ENCODE measurements around the gene MAOB. TPM values are rescaled to one million over a fixed set of nuclear protein-coding genes. Genes with fewer than 3 reads are reported as not detected.

MAOB gene
- total RNA-seq, 1 donor from 2014 or later, result under 0.01 TPM

GRCh38 chrX:43840265-43840664, 42.0 kb downstream of the MAOB start:
- H3K4me3 ChIP-seq (ENCODE audit: low read depth, low read length), result no peak overlapping the region
- no peak for TF ChIP-seq CTCF (IDR thresholded peaks at IDR 0.05; ENCODE audit: insufficient read depth, low read length, severe bottlenecking)
- peak; percentile 43 for DNase-seq (ENCODE audit: low read depth)
- no peaks in the 10 kb centered on the region for H3K36me3 ChIP-seq (ENCODE audit: control insufficient read depth, insufficient read depth, low read length)
- FAIRE-seq, result no peak
- no peaks in the 10 kb centered on the region for H3K27me3 ChIP-seq (ENCODE audit: control insufficient read depth, insufficient read depth, low read length)

- FAIRE-seq (no peak), DNase-seq (ENCODE audit: low read depth) (peak; percentile 36)
- no peaks in the 10 kb centered on the region for H3K27me3 ChIP-seq (ENCODE audit: control insufficient read depth, insufficient read depth, low read length)
- H3K36me3 ChIP-seq (ENCODE audit: control insufficient read depth, insufficient read depth, low read length), result no peaks in the 10 kb centered on the region
- TF ChIP-seq CTCF (IDR thresholded peaks at IDR 0.05; ENCODE audit: insufficient read depth, low read length, severe bottlenecking), result peak; percentile 29
- no peak overlapping the region for H3K4me3 ChIP-seq (ENCODE audit: low read depth, low read length)
Observed at GRCh38 chrX:43836435-43837184, 45.6 kb downstream of the MAOB start.

- FAIRE-seq, result no peak
- no peak for TF ChIP-seq CTCF (IDR thresholded peaks at IDR 0.05; ENCODE audit: insufficient read depth, low read length, severe bottlenecking)
- no peak for DNase-seq (ENCODE audit: low read depth)
- Histone ChIP-seq H3K36me3 (ENCODE audit: control insufficient read depth, insufficient read depth, low read length) (no peaks in the 10 kb centered on the region), H3K27me3 (ENCODE audit: control insufficient read depth, insufficient read depth, low read length) (no peaks in the 10 kb centered on the region), H3K4me3 (ENCODE audit: low read depth, low read length) (no peak overlapping the region)
Observed at GRCh38 chrX:43835559-43835958, 46.7 kb downstream of the MAOB start.

- Histone ChIP-seq H3K27me3 (ENCODE audit: control insufficient read depth, insufficient read depth, low read length) (no peaks in the 10 kb centered on the region), H3K36me3 (ENCODE audit: control insufficient read depth, insufficient read depth, low read length) (no peaks in the 10 kb centered on the region), H3K4me3 (ENCODE audit: low read depth, low read length) (no peak overlapping the region)
- DNase-seq (ENCODE audit: low read depth), result no peak
- FAIRE-seq, result no peak
- no peak for TF ChIP-seq CTCF (IDR thresholded peaks at IDR 0.05; ENCODE audit: insufficient read depth, low read length, severe bottlenecking)
Observed at GRCh38 chrX:43827791-43828190, 54.5 kb downstream of the MAOB start.

- FAIRE-seq (no peak), DNase-seq (ENCODE audit: low read depth) (peak; percentile 71)
- Histone ChIP-seq H3K4me3 (ENCODE audit: low read depth, low read length) (no peak overlapping the region), H3K27me3 (ENCODE audit: control insufficient read depth, insufficient read depth, low read length) (no peaks in the 10 kb centered on the region), H3K36me3 (ENCODE audit: control insufficient read depth, insufficient read depth, low read length) (no peaks in the 10 kb centered on the region)
- TF ChIP-seq CTCF (IDR thresholded peaks at IDR 0.05; ENCODE audit: insufficient read depth, low read length, severe bottlenecking), result no peak
Observed at GRCh38 chrX:43822014-43822413, 60.2 kb downstream of the MAOB start.

- no peak overlapping the region for H3K4me3 ChIP-seq (ENCODE audit: low read depth, low read length)
- no peaks in the 10 kb centered on the region for H3K36me3 ChIP-seq (ENCODE audit: control insufficient read depth, insufficient read depth, low read length)
- no peak for DNase-seq (ENCODE audit: low read depth)
- no peak for TF ChIP-seq CTCF (IDR thresholded peaks at IDR 0.05; ENCODE audit: insufficient read depth, low read length, severe bottlenecking)
- H3K27me3 ChIP-seq (ENCODE audit: control insufficient read depth, insufficient read depth, low read length), result no peaks in the 10 kb centered on the region
- FAIRE-seq, result no peak
Observed at GRCh38 chrX:43817444-43817843, 64.8 kb downstream of the MAOB start.
